ENCODE measurements around the gene REEP1.

DNA sequence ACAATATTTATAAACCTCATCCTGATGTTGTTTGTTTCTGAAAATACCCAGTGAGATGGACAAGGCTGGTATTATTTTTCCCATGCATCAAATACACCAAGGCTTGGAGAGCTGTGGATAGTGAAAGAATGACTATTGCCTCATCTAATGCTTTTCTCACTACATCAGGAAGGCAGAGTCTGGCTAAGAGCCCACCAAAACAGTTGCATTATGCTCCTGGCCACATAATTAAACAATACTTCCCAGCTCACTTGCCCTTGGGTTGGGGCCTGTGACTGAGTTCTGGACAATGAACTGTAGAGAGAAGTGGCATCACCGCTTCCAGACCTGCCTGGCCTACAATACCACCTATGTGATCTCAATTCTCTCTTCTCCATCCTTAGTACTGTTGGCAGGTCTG, 46.4 kb upstream of the REEP1 start:
- TF ChIP-seq, protein P1, sequence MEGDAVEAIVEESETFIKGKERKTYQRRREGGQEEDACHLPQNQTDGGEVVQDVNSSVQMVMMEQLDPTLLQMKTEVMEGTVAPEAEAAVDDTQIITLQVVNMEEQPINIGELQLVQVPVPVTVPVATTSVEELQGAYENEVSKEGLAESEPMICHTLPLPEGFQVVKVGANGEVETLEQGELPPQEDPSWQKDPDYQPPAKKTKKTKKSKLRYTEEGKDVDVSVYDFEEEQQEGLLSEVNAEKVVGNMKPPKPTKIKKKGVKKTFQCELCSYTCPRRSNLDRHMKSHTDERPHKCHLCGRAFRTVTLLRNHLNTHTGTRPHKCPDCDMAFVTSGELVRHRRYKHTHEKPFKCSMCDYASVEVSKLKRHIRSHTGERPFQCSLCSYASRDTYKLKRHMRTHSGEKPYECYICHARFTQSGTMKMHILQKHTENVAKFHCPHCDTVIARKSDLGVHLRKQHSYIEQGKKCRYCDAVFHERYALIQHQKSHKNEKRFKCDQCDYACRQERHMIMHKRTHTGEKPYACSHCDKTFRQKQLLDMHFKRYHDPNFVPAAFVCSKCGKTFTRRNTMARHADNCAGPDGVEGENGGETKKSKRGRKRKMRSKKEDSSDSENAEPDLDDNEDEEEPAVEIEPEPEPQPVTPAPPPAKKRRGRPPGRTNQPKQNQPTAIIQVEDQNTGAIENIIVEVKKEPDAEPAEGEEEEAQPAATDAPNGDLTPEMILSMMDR (IDR thresholded peaks at IDR 0.05) = no peak
- no peak for TF ChIP-seq POLR2A (IDR thresholded peaks at IDR 0.05)
- TF ChIP-seq EP300 (IDR thresholded peaks at IDR 0.05) = no peak
